Fibroblast of mammary gland (primary cell): ENCODE results near the gene PSMA2.
A peak's percentile ranks its signal among the peaks of the same experiment; 100 is the strongest.

Experiments
- DNase-seq: peaks from one replicate; pipeline ENCODE4 v3.0.0-alpha.2; 2010; ENCODE audit warnings: low read depth
- H3K4me3 ChIP-seq: 2 replicates; pipeline ENCODE4 v1.5.1; 2011; ENCODE audit warnings: low read depth, mild to moderate bottlenecking, low read length, moderate library complexity; ENCODE audit not compliant: control insufficient read depth
- TF ChIP-seq, protein P1 (sequence below): conservative IDR thresholded peaks from 2 replicates; pipeline ENCODE4 v1.5.1; 2011; ENCODE audit warnings: low read depth, low read length, inconsistent platforms; ENCODE audit not compliant: control insufficient read depth, insufficient read depth

Gene PSMA2

DNA sequence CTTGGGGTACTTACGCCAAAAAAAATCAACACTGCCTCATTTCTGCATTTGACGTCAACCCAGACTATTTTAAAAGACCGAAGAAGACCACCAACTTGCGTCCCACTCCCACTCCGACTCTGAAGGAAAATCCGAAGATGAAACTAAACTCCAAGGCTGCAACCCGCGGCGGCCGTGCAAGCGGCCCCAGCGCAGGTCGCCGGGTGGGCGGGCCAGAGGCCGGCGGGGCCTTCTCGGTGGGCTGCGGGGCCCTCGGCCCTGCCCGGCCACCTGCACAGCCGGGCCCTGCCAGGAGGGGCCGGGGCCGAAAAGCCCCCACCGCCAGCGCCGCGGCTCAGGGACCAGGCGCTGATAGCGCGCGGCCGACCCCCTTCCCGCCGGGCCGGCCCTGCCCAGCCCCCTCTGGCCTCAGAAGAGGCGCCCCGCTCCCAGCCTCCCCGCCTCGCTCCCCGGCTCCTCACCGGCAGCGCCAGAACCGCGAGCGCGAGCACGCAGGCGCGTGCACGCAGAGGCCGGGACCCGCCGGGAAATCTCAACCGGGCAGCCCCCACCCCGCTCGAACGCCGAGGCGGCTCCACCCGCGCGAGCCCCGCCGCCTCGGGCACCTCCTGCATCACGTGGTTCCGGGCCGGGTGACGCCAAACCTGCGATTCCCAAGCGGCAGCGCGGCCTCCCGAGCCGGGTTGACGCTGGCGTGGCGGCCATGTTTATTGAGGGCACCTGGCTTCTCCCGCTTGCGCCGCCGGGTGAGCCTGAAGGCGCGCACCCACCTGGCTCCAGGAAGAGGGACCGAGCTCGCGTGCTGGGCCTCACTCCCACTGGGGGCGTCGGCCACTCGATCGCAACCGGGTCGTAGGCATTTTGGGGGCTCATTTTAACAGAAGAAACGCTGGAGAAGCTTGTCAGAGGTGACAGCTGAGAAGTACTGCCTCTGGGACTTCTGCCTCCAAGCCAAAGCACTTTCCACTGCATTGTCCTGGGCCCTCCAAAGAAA, 20.2 kb downstream of the PSMA2 start, which contains the start of gene C7orf25:
Gene C7orf25 (minus strand): TSS at position 617 of the 994 bp plus-strand sequence. CDS start 1,170 bp downstream, outside the sequence.
- TF ChIP-seq, protein P1, sequence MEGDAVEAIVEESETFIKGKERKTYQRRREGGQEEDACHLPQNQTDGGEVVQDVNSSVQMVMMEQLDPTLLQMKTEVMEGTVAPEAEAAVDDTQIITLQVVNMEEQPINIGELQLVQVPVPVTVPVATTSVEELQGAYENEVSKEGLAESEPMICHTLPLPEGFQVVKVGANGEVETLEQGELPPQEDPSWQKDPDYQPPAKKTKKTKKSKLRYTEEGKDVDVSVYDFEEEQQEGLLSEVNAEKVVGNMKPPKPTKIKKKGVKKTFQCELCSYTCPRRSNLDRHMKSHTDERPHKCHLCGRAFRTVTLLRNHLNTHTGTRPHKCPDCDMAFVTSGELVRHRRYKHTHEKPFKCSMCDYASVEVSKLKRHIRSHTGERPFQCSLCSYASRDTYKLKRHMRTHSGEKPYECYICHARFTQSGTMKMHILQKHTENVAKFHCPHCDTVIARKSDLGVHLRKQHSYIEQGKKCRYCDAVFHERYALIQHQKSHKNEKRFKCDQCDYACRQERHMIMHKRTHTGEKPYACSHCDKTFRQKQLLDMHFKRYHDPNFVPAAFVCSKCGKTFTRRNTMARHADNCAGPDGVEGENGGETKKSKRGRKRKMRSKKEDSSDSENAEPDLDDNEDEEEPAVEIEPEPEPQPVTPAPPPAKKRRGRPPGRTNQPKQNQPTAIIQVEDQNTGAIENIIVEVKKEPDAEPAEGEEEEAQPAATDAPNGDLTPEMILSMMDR: no peak
- DNase-seq: peak; percentile 88
- peak within 1 kb of the TSS; percentile 81 for H3K4me3 ChIP-seq

DNA sequence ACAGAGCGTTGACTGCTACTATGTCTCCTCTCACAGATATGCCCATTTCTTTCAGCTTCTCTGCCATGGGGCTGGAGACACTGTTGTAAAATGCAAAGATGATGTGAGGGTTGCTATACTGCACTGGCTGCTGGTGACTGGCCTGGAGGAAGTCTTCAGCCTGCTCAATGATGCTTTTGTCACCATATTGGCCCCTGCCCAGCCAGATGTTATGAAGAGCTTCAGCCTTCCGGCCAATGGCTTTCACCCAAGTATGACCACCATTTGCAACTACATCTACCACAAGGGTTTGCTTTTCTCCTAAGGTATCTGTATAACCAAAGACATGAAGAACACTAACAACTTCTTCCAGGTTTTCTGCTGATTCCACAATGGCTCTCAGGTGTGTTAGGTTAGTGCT, 21.7 kb downstream of the PSMA2 start:
- no peak overlapping the region for H3K4me3 ChIP-seq
- DNase-seq: no peak
- TF ChIP-seq, protein P1: no peak

- DNase-seq: no peak
- TF ChIP-seq, protein P1: no peak
- H3K4me3 ChIP-seq: no peak overlapping the region
These were observed 24.7 kb downstream of the PSMA2 start for GRCh38 chr7:42907316-42907715.

GRCh38 chr7:42906181-42906580, 25.8 kb downstream of the PSMA2 start:
- DNase-seq: no peak
- H3K4me3 ChIP-seq: no peak overlapping the region
- TF ChIP-seq, protein P1: no peak

GRCh38 chr7:42902331-42902730, 29.6 kb downstream of the PSMA2 start:
- DNase-seq: no peak
- no peak overlapping the region for H3K4me3 ChIP-seq
- TF ChIP-seq, protein P1: no peak

- DNase-seq: no peak
- no peak overlapping the region for H3K4me3 ChIP-seq
- TF ChIP-seq, protein P1: no peak
These were observed 31.1 kb downstream of the PSMA2 start for GRCh38 chr7:42900842-42901241.
